T-cell (primary cell): ENCODE results near the gene RAB40A. TPM values are rescaled to one million over a fixed set of nuclear protein-coding genes. Genes with fewer than 3 reads are reported as not detected.

Source experiments
- ATAC-seq, 4 experiments: fragments of 200-7000 bp in 3 of 4; fragments of 150-1000 bp in 1 of 4; cut with Tn5 transposase; replicated peaks in 1 of 4; 1 replicate in 3 of 4; 2 replicates in 1 of 4; pipeline ENCODE4 v1.10.0; 2021; ENCODE audit warnings: moderate library complexity in 3 of 4, mild to moderate bottlenecking in 2 of 4, moderate number of reproducible peaks in 1 of 4
- CTCF ChIA-PET, 2 donors: fragments of 300-600 bp; sonication (Branson Sonifier 250); formaldehyde crosslinking; loops; one replicate each; lab custom pipeline; 2022; ENCODE audit warnings: antibody characterized with exemption in 2 of 2; lab: Charles Lee
- POLR2A ChIA-PET, 2 donors: fragments of 300-600 bp; sonication (Branson Sonifier 250); formaldehyde crosslinking; loops; one replicate each; lab custom pipeline; 2022; ENCODE audit warnings: antibody characterized with exemption in 2 of 2; lab: Charles Lee
- DNase-seq, 35 experiments: peaks; one replicate each; pipeline versions ENCODE4 v3.0.0 to v3.0.0-alpha.2; 2013 to 2023
- H3K27ac ChIP-seq: one replicate; pipeline ENCODE4 v1.5.1; 2013; ENCODE audit warnings: low read length
- H3K27me3 ChIP-seq, 2 experiments: replicated peaks in 1 of 2; 1 replicate in 1 of 2; 2 replicates in 1 of 2; pipeline versions ENCODE4 v1.6.1 to v1.7.0; 2013; ENCODE audit warnings: low read length in 1 of 2, mixed read lengths in 1 of 2; ENCODE audit not compliant: control insufficient read depth in 2 of 2, insufficient read depth in 2 of 2; ENCODE audit errors: extremely low read depth in 1 of 2
- H3K36me3 ChIP-seq, 2 donors: 1 replicate in 1 of 2; 2 replicates in 1 of 2; pipeline versions ENCODE4 v1.6.1 to v1.7.0; 2013; ENCODE audit warnings: low read length in 1 of 2; ENCODE audit not compliant: control insufficient read depth in 2 of 2, insufficient read depth in 1 of 2; ENCODE audit errors: extremely low read depth in 1 of 2
- H3K4me1 ChIP-seq, 2 experiments: 1 replicate in 1 of 2; 2 replicates in 1 of 2; pipeline versions ENCODE4 v1.6.1 to v1.7.0; 2013; ENCODE audit warnings: low read length in 2 of 2, mixed read lengths in 1 of 2; ENCODE audit not compliant: insufficient read depth in 2 of 2, control insufficient read depth in 1 of 2; ENCODE audit errors: extremely low read depth in 1 of 2
- H3K4me3 ChIP-seq, 2 donors: 1 replicate in 1 of 2; 2 replicates in 1 of 2; pipeline versions ENCODE4 v1.5.1 to v1.7.0; 2013; ENCODE audit warnings: mild to moderate bottlenecking in 2 of 2, low read length in 1 of 2, moderate library complexity in 1 of 2; ENCODE audit not compliant: control insufficient read depth in 1 of 2; ENCODE audit errors: extremely low read depth in 1 of 2
- H3K9me3 ChIP-seq: 2 replicates; pipeline ENCODE4 v1.7.0; 2013
- H3K27ac Mint-ChIP-seq, 2 donors: one replicate each; pipeline ENCODE4 v1.8.0; 2020 to 2021; ENCODE audit warnings: mild to moderate bottlenecking in 2 of 2, mixed read lengths in 2 of 2
- H3K27me3 Mint-ChIP-seq, 2 donors: one replicate each; pipeline ENCODE4 v1.8.0; 2021 to 2022; ENCODE audit warnings: mixed read lengths in 2 of 2
- H3K36me3 Mint-ChIP-seq: one replicate; pipeline ENCODE4 v1.8.0; 2021; ENCODE audit warnings: mixed read lengths
- H3K4me1 Mint-ChIP-seq, 3 donors: one replicate each; pipeline ENCODE4 v1.8.0; 2020 to 2022; ENCODE audit warnings: mixed read lengths in 3 of 3, mild to moderate bottlenecking in 1 of 3
- H3K4me3 Mint-ChIP-seq, 3 donors: one replicate each; pipeline ENCODE4 v1.8.0; 2020 to 2022; ENCODE audit warnings: mild to moderate bottlenecking in 3 of 3, mixed read lengths in 3 of 3, moderate library complexity in 3 of 3
- H3K9me3 Mint-ChIP-seq, 3 donors: one replicate each; pipeline ENCODE4 v1.8.0; 2020 to 2022; ENCODE audit warnings: mixed read lengths in 3 of 3
- WGBS: methylation state at CpG from one replicate; pipeline ENCODE4 v1.1.5; 2013; ENCODE audit warnings: missing lambda C conversion rate; ENCODE audit not compliant: insufficient coverage; 5-methylcytosine and 5-hydroxymethylcytosine counted together
- total RNA-seq, 35 experiments: library from RNA in 6 of 35; stranded (reverse) in 6 of 35; fragments of 120-200 nt in 1 of 35; gene quantifications; one replicate each; pipeline versions ENCODE4 v1.2.1 to v1.2.4 and lab custom pipeline; 2013 to 2026

RAB40A gene
- total RNA-seq, 5 donors from 2014 or later (not counting 1 experiment from before 2014, with no cell fraction given): 0.07 to 0.18 (median 0.16) TPM; not detected in 2

- no peaks in the 10 kb centered on the region for H3K4me1 ChIP-seq
- Mint-ChIP-seq H3K27ac (no peak overlapping the region), H3K27me3 (peaks cover 0 to 21% of the 10 kb centered on the region in 2 donors), H3K9me3 (no peaks in the 10 kb centered on the region), H3K4me1 (no peaks in the 10 kb centered on the region), H3K36me3 (no peaks in the 10 kb centered on the region), H3K4me3 (no peak overlapping the region)
- H3K27me3 ChIP-seq: no peaks in the 10 kb centered on the region
- H3K4me3 ChIP-seq: no peak overlapping the region
- POLR2A ChIA-PET: no interaction called here
- H3K9me3 ChIP-seq: no peaks in the 10 kb centered on the region
- CTCF ChIA-PET: no interaction called here
- DNase-seq (no peak), ATAC-seq (no peak)
- no peak overlapping the region for H3K27ac ChIP-seq
- WGBS: no CpG with 5 or more reads among the region's 2 CpGs
- H3K36me3 ChIP-seq: no peaks in the 10 kb centered on the region
These were observed 718 bp downstream of the RAB40A start for GRCh38 chrX:103518571-103518970.

DNA sequence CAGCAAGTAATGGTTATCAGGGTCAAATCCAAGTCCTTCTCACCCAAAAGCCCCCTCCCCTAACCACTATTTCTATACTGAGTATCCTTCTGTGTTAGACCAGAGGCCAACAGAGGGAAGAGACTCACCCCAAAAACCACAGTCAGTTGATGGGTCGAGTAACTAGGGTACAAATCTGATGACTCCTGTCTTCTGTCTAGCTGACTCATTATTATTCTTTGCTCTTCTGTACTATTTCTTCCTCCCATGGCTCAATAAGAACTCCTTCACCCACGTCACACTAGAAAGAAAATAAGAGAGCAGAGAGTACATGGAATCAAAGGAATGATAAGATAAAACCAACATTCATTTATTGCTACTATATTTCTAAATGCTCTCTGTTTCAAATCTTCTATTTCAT lies 2.0 kb downstream of the RAB40A start:
- ChIA-PET CTCF (interaction anchor here in 1 of 2 donors (0.6 kb wide), 1 partner anchor 1768 kb away, joined by 3 read pairs; no protein-coding TSS in a partner anchor), POLR2A (no interaction called here)
- DNase-seq (no peak), ATAC-seq (no peak)
- Histone ChIP-seq H3K27ac (no peak overlapping the region), H3K4me1 (no peaks in the 10 kb centered on the region), H3K9me3 (no peaks in the 10 kb centered on the region), H3K27me3 (no peaks in the 10 kb centered on the region), H3K4me3 (no peak overlapping the region), H3K36me3 (no peaks in the 10 kb centered on the region)
- Mint-ChIP-seq H3K4me3 (no peak overlapping the region), H3K36me3 (no peaks in the 10 kb centered on the region), H3K27ac (no peak overlapping the region), H3K4me1 (no peaks in the 10 kb centered on the region), H3K27me3 (peaks cover 0 to 21% of the 10 kb centered on the region in 2 donors), H3K9me3 (no peaks in the 10 kb centered on the region)
- no CpG with 5 or more reads among the region's 2 CpGs for WGBS

GRCh38 chrX:103513476-103514108 lies 5.7 kb downstream of the RAB40A start:
- DNase-seq: no peak
- no peaks in the 10 kb centered on the region for H3K36me3 Mint-ChIP-seq
- ChIA-PET POLR2A (no interaction called here), CTCF (no interaction called here)
- no peaks in the 10 kb centered on the region for H3K4me1 ChIP-seq
- no peak overlapping the region for H3K4me3 ChIP-seq
- H3K27me3 ChIP-seq: no peaks in the 10 kb centered on the region
- no peaks in the 10 kb centered on the region for H3K36me3 ChIP-seq
- no peak overlapping the region for H3K4me3 Mint-ChIP-seq
- WGBS: 83% methylated on average over 1 of the region's 4 CpGs
- no peak overlapping the region for H3K27ac ChIP-seq
- no peaks in the 10 kb centered on the region for H3K9me3 Mint-ChIP-seq
- no peaks in the 10 kb centered on the region for H3K4me1 Mint-ChIP-seq
- no peak for ATAC-seq
- H3K9me3 ChIP-seq: no peaks in the 10 kb centered on the region
- H3K27me3 Mint-ChIP-seq: peaks cover 3 to 36% of the 10 kb centered on the region in 2 donors
- no peak overlapping the region for H3K27ac Mint-ChIP-seq

DNA sequence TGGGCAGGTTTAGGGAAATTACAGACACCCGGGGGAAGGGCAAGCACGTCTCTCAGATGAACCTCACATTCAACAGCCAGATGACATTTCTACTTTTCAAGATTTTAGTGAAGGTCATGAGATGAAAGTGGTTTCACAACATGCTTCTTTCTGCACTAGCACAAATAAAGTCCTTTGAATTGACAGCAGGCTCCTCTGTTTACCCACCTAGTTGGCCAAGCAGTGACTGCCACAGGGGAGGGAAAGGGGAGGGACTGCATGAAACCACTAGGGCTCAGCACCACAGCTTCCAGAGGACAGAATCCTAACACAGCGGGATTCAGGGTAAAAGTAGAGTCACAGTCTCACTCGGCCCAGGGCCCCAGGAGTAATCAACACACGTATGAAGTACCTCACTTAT lies 6.2 kb downstream of the RAB40A start:
- H3K9me3 ChIP-seq: no peaks in the 10 kb centered on the region
- H3K4me1 ChIP-seq: no peaks in the 10 kb centered on the region
- H3K36me3 ChIP-seq: no peaks in the 10 kb centered on the region
- H3K27me3 ChIP-seq: no peaks in the 10 kb centered on the region
- no peak overlapping the region for H3K27ac ChIP-seq
- POLR2A ChIA-PET: no interaction called here
- Mint-ChIP-seq H3K4me3 (no peak overlapping the region), H3K27ac (no peak overlapping the region), H3K4me1 (no peaks in the 10 kb centered on the region), H3K27me3 (peaks cover 3 to 40% of the 10 kb centered on the region in 2 donors), H3K9me3 (no peaks in the 10 kb centered on the region), H3K36me3 (no peaks in the 10 kb centered on the region)
- DNase-seq (no peak), ATAC-seq (no peak)
- no peak overlapping the region for H3K4me3 ChIP-seq
- CTCF ChIA-PET: no interaction called here
- no CpG with 5 or more reads among the region's 5 CpGs for WGBS

DNA sequence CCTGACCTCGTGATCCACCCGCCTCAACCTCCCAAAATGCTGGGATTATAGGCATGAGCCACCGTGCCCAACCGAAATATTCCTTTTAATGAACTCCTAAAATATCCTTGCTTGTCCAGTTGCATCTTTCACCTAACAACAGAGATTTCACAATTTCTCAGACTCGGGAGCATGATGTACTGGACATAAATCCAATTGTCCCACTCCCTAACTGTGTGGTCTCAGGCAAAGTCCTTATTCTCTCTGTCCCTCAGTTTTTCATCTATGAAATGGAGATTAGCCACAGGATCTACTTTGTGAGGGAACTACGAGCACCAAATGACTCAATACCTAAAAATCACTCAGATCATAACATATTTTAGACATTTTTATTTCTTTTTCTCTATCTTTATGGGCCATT lies 9.3 kb downstream of the RAB40A start:
- H3K27ac ChIP-seq: no peak overlapping the region
- ATAC-seq: no peak
- DNase-seq: no peak
- no peaks in the 10 kb centered on the region for H3K4me1 ChIP-seq
- WGBS: 93% methylated on average over 3 of the region's 6 CpGs
- Mint-ChIP-seq H3K27me3 (peaks cover 3 to 36% of the 10 kb centered on the region in 2 donors), H3K27ac (no peak overlapping the region), H3K4me1 (no peaks in the 10 kb centered on the region), H3K36me3 (no peaks in the 10 kb centered on the region), H3K9me3 (no peaks in the 10 kb centered on the region), H3K4me3 (no peak overlapping the region)
- no peaks in the 10 kb centered on the region for H3K27me3 ChIP-seq
- no peaks in the 10 kb centered on the region for H3K36me3 ChIP-seq
- no peak overlapping the region for H3K4me3 ChIP-seq
- CTCF ChIA-PET: no interaction called here
- H3K9me3 ChIP-seq: no peaks in the 10 kb centered on the region
- POLR2A ChIA-PET: no interaction called here

GRCh38 chrX:103503853-103504207 lies 15.5 kb downstream of the RAB40A start:
- no peaks in the 10 kb centered on the region for H3K9me3 Mint-ChIP-seq
- H3K27ac ChIP-seq: no peak overlapping the region
- H3K36me3 Mint-ChIP-seq: no peaks in the 10 kb centered on the region
- no peaks in the 10 kb centered on the region for H3K36me3 ChIP-seq
- ChIA-PET POLR2A (no interaction called here), CTCF (no interaction called here)
- no CpG with 5 or more reads among the region's 1 CpG for WGBS
- H3K27me3 ChIP-seq: no peaks in the 10 kb centered on the region
- peaks cover 0 to 20% of the 10 kb centered on the region in 2 donors for H3K27me3 Mint-ChIP-seq
- no peak for DNase-seq
- H3K4me1 Mint-ChIP-seq: no peaks in the 10 kb centered on the region
- no peaks in the 10 kb centered on the region for H3K9me3 ChIP-seq
- ATAC-seq: no peak
- no peak overlapping the region for H3K27ac Mint-ChIP-seq
- H3K4me3 ChIP-seq: no peak overlapping the region
- H3K4me1 ChIP-seq: no peaks in the 10 kb centered on the region
- no peak overlapping the region for H3K4me3 Mint-ChIP-seq
